Measurements from ENCODE around the gene UXS1. TPM values are rescaled to one million over a fixed set of nuclear protein-coding genes. Genes with fewer than 3 reads are reported as not detected.

The UXS1 gene
- total RNA-seq, 1 experiment from 2014 or later = 46.3 TPM

DNA sequence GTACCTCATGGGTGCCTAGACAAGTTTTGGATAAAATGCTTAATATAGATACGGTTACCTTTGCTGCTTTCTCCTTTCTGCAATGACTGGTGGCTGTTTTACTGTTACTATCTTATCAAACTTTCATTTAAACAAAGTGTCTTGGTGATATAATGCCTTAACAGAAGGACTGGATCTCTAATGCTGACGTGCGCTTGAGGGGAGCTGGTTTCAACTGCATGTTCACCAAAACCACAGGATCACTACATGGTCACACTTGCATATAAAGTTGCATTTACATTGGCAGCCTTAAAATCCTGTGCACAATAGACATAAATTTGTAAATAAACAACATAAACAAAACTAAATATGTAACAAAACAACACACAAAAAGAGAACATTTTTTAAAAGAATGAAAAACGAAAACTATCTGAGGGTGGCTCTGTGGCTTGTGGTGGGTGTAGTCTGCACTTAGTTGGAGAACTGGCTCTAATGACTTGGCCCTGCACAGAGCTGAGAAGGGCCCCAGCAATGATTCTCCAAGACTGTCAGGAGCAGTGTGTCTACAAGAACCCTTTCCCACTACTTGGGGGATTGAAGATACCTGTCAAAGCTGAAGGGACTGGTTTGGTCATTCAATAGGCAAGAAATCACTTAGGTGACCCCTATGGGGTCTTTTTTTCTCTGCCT, 135.5 kb downstream of the UXS1 start:
- H3K27me3 Mint-ChIP-seq (ENCODE audit: low read depth) = peaks cover 14% of the 10 kb centered on the region
- no peak overlapping the region for H2BK15ac ChIP-seq (ENCODE audit: low read depth, low read length)
- H3K27me3 ChIP-seq (ENCODE audit: insufficient read depth, low read length) = no peaks in the 10 kb centered on the region
- H3K4me3 Mint-ChIP-seq = no peak overlapping the region
- H4K91ac ChIP-seq (ENCODE audit: insufficient read length, low read depth, low read length) = no peak overlapping the region
- H2BK12ac ChIP-seq (ENCODE audit: insufficient read length, low read depth, low read length) = no peak overlapping the region
- H2BK5ac ChIP-seq (ENCODE audit: insufficient read length, low read length) = no peak overlapping the region
- no peaks in the 10 kb centered on the region for H4K20me1 ChIP-seq (ENCODE audit: control insufficient read depth, insufficient read depth, insufficient read length)
- no peak overlapping the region for H3K23ac ChIP-seq (ENCODE audit: insufficient read length, low read depth, low read length)
- no peak overlapping the region for H3K14ac ChIP-seq (ENCODE audit: insufficient read depth, low read length)
- no peak overlapping the region for H3K18ac ChIP-seq (ENCODE audit: insufficient read length, low read depth, low read length)
- H3K4me2 ChIP-seq (ENCODE audit: insufficient read depth, insufficient read length, low read length) = no peak overlapping the region
- H3K56ac ChIP-seq (ENCODE audit: insufficient read length, low read depth, low read length) = no peak overlapping the region
- no peaks in the 10 kb centered on the region for H3K4me1 ChIP-seq (ENCODE audit: insufficient read depth, low read length)
- H3K27ac Mint-ChIP-seq = no peak overlapping the region
- H3K9me3 ChIP-seq (ENCODE audit: control insufficient read depth, low read depth, low read length) = no peaks in the 10 kb centered on the region
- WGBS (ENCODE audit: extremely low coverage, insufficient read length, low lambda C conversion rate) = no CpG with 5 or more reads among the region's 4 CpGs
- no peak overlapping the region for H4K8ac ChIP-seq (replicated peaks; ENCODE audit: insufficient read length, low read depth, low read length)
- no peaks in the 10 kb centered on the region; a peak in 1 of 5 replicates for H3K9me3 Mint-ChIP-seq
- H3K36me3 Mint-ChIP-seq (ENCODE audit: insufficient read depth in 1 of 3, low read depth in 3 of 3) = no peaks in the 10 kb centered on the region; a peak in 1 of 7 replicates
- peaks cover 4% of the 10 kb centered on the region in 2 experiments for H3K4me1 Mint-ChIP-seq
- no peak overlapping the region for H4K5ac ChIP-seq (ENCODE audit: insufficient read length, low read depth, low read length)
- H3K23me2 ChIP-seq (ENCODE audit: insufficient read length, low read depth, low read length, poor library complexity, severe bottlenecking) = no peaks in the 10 kb centered on the region
- no peak overlapping the region for H3K4ac ChIP-seq (ENCODE audit: low read depth, low read length)
- no peak overlapping the region for H2AFZ ChIP-seq (ENCODE audit: low read length)
- DNase-seq = no peak
- H3T11ph ChIP-seq (ENCODE audit: low read length) = no peak overlapping the region
- TF ChIP-seq, protein P1, sequence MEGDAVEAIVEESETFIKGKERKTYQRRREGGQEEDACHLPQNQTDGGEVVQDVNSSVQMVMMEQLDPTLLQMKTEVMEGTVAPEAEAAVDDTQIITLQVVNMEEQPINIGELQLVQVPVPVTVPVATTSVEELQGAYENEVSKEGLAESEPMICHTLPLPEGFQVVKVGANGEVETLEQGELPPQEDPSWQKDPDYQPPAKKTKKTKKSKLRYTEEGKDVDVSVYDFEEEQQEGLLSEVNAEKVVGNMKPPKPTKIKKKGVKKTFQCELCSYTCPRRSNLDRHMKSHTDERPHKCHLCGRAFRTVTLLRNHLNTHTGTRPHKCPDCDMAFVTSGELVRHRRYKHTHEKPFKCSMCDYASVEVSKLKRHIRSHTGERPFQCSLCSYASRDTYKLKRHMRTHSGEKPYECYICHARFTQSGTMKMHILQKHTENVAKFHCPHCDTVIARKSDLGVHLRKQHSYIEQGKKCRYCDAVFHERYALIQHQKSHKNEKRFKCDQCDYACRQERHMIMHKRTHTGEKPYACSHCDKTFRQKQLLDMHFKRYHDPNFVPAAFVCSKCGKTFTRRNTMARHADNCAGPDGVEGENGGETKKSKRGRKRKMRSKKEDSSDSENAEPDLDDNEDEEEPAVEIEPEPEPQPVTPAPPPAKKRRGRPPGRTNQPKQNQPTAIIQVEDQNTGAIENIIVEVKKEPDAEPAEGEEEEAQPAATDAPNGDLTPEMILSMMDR (conservative IDR thresholded peaks at IDR 0.05) = no peak
- no peak overlapping the region for H3K27ac ChIP-seq (ENCODE audit: insufficient read length, low read depth, low read length)
- H3K9ac ChIP-seq (ENCODE audit: extremely low read depth, insufficient read length, low read length) = no peak overlapping the region
- H3K79me1 ChIP-seq (ENCODE audit: insufficient read depth, low read depth, low read length, poor library complexity, severe bottlenecking) = no peaks in the 10 kb centered on the region
- H2BK120ac ChIP-seq (ENCODE audit: low read depth, low read length, poor library complexity, severe bottlenecking) = no peak overlapping the region
- H3K79me2 ChIP-seq (ENCODE audit: insufficient read depth, low read length) = no peaks in the 10 kb centered on the region
- H2BK20ac ChIP-seq (ENCODE audit: low read depth, low read length, poor library complexity, severe bottlenecking) = no peak overlapping the region
- no peak overlapping the region for H2AK5ac ChIP-seq (ENCODE audit: insufficient read length, low read length)
